SK-N-SH treated with all-trans-retinoic acid at 6 μM for 48 hours (cell line): ENCODE results near the gene GPC6.

Experiments used
- ATAC-seq: fragments of 200-7000 bp; cut with Tn5 transposase; 3 replicates; pipeline ENCODE4 v1.9.1; 2020; ENCODE audit warnings: mild to moderate bottlenecking, moderate library complexity
- ARNTL ChIP-seq: fragments of 450-650 bp; formaldehyde crosslinking; IDR thresholded peaks from 2 replicates; pipeline ENCODE4 v1.5.0; 2020; ENCODE audit warnings: low read depth, mild to moderate bottlenecking, moderate library complexity, borderline replicate concordance
- BACH2 ChIP-seq: fragments of 250-450 bp; sonication (Bioruptor Pico); IDR thresholded peaks from 2 replicates; pipeline ENCODE4 v1.9.0; 2021; ENCODE audit warnings: mild to moderate bottlenecking, borderline replicate concordance
- CSDC2 ChIP-seq: fragments of 250-450 bp; sonication (Bioruptor Pico); IDR thresholded peaks from 2 replicates; pipeline ENCODE4 v1.5.0; 2020; ENCODE audit warnings: mild to moderate bottlenecking, moderate library complexity
- ESRRG ChIP-seq: fragments of 250-450 bp; sonication (Bioruptor Pico); IDR thresholded peaks from 2 replicates; pipeline ENCODE4 v1.6.1; 2021; ENCODE audit warnings: mild to moderate bottlenecking
- GLIS3 ChIP-seq: fragments of 250-450 bp; sonication (Bioruptor Pico); IDR thresholded peaks from 2 replicates; pipeline ENCODE4 v1.5.0; 2020; ENCODE audit warnings: mild to moderate bottlenecking, moderate library complexity
- ISL1 ChIP-seq: fragments of 250-450 bp; sonication (Bioruptor Pico); IDR thresholded peaks from 2 replicates; pipeline ENCODE4 v2.1.2; 2022; ENCODE audit warnings: mild to moderate bottlenecking, moderate library complexity
- OSR1 ChIP-seq: fragments of 250-450 bp; sonication (Bioruptor Pico); IDR thresholded peaks from 2 replicates; pipeline ENCODE4 v1.8.0; 2022; ENCODE audit warnings: moderate library complexity, mild to moderate bottlenecking, inconsistent platforms
- PPARA ChIP-seq: fragments of 250-450 bp; sonication (Bioruptor Pico); IDR thresholded peaks from 2 replicates; pipeline ENCODE4 v1.5.0; 2020; ENCODE audit warnings: mild to moderate bottlenecking, borderline replicate concordance
- RARB ChIP-seq: fragments of 250-450 bp; sonication (Bioruptor Pico); IDR thresholded peaks from 2 replicates; pipeline ENCODE4 v1.8.0; 2021; ENCODE audit warnings: mild to moderate bottlenecking, moderate library complexity
- SNAI2 ChIP-seq: fragments of 250-450 bp; sonication (Bioruptor Pico); IDR thresholded peaks from 2 replicates; pipeline ENCODE4 v1.5.0; 2020; ENCODE audit warnings: mild to moderate bottlenecking, moderate library complexity
- TCF4 ChIP-seq: fragments of 250-450 bp; sonication (Bioruptor Pico); IDR thresholded peaks from 2 replicates; pipeline ENCODE4 v1.8.0; 2021; ENCODE audit warnings: mild to moderate bottlenecking, moderate library complexity, borderline replicate concordance
- TOX ChIP-seq: fragments of 250-450 bp; sonication (Bioruptor Pico); IDR thresholded peaks from 2 replicates; pipeline ENCODE4 v1.8.0; 2021; ENCODE audit warnings: mild to moderate bottlenecking, moderate library complexity, borderline replicate concordance
- ZC3H10 ChIP-seq: fragments of 250-450 bp; sonication (Bioruptor Pico); IDR thresholded peaks from 2 replicates; pipeline ENCODE4 v1.5.1; 2021; ENCODE audit warnings: mild to moderate bottlenecking, moderate library complexity
- ZFP3 ChIP-seq: fragments of 250-450 bp; sonication (Bioruptor Pico); IDR thresholded peaks from 2 replicates; pipeline ENCODE4 v1.5.0; 2020; ENCODE audit warnings: mild to moderate bottlenecking, moderate library complexity
- ZFP30 ChIP-seq: fragments of 450-650 bp; formaldehyde crosslinking; IDR thresholded peaks from 2 replicates; pipeline ENCODE4 v1.5.0; 2022; ENCODE audit warnings: mild to moderate bottlenecking, moderate library complexity
- ZNF70 ChIP-seq: fragments of 450-650 bp; formaldehyde crosslinking; IDR thresholded peaks from 2 replicates; pipeline ENCODE4 v1.5.0; 2020; ENCODE audit warnings: mild to moderate bottlenecking, moderate library complexity
- TF ChIP-seq, protein P1 (sequence below): fragments of 250-450 bp; sonication (Bioruptor Pico); IDR thresholded peaks from 2 replicates; pipeline ENCODE4 v1.5.1; 2020; ENCODE audit warnings: low read depth, mild to moderate bottlenecking, moderate library complexity
- TF ChIP-seq, protein P2 (sequence below): fragments of 250-450 bp; sonication (Bioruptor Pico); IDR thresholded peaks from 2 replicates; pipeline ENCODE4 v1.5.0; 2020; ENCODE audit warnings: mild to moderate bottlenecking, moderate library complexity
- TF ChIP-seq, protein P3 (sequence below): fragments of 250-450 bp; sonication (Bioruptor Pico); IDR thresholded peaks from 2 replicates; pipeline ENCODE4 v1.8.0; 2020; ENCODE audit warnings: mild to moderate bottlenecking, moderate library complexity, borderline replicate concordance
- TF ChIP-seq, protein P4 (sequence below): fragments of 250-450 bp; sonication (Bioruptor Pico); IDR thresholded peaks from 2 replicates; pipeline ENCODE4 v1.5.1; 2021; ENCODE audit warnings: mild to moderate bottlenecking, moderate library complexity

The GPC6 gene

DNA sequence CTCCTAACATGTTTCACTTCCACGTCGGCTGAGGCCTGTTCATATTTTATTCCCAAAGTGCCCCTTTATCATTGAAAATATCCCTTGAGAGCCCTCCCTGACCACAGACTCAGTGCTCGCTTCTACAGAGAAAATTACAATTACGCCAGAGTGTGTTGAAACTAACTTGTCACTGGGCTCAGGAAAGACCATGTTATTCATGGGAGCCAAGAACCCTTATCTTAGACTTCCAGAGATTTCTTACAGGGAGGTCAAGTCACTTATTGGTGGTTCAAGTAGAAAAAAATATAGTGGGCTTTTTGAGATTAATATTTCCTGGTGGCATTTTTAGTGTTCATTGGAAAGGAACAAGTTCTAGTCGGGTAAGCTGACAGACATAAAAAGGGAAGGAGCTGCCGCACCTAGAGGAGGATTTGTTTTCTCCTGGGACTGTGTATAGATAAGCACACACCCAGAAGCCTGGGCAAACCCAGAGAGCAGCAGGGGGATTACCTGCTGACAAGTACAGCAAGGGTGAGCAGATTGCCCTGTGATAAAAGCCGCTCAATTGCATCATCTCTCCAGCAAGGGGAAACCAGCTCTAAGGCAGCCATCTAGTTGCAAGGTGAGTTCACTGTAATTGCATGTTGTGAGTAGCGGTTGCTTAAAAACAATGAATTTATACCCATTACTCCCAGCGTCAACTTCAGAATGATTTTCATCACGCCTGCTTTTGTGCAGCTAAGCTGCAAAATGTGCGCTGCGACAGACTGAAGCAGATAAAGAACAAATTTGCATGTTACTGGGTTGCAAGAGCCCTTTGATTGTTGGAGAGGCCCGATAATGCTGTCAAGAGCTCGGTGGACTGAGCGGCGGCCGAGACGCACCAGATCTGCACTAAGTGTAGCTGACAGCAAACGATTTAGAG is 1206.7 kb downstream of the GPC6 start:
- no peak for ATAC-seq
- TF ChIP-seq, protein P1, sequence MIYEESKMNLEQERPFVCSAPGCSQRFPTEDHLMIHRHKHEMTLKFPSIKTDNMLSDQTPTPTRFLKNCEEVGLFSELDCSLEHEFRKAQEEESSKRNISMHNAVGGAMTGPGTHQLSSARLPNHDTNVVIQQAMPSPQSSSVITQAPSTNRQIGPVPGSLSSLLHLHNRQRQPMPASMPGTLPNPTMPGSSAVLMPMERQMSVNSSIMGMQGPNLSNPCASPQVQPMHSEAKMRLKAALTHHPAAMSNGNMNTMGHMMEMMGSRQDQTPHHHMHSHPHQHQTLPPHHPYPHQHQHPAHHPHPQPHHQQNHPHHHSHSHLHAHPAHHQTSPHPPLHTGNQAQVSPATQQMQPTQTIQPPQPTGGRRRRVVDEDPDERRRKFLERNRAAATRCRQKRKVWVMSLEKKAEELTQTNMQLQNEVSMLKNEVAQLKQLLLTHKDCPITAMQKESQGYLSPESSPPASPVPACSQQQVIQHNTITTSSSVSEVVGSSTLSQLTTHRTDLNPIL: no peak
- no peak for TF ChIP-seq GLIS3 (CRISPR knock-in tag)
- no peak for TF ChIP-seq ZC3H10 (CRISPR knock-in tag)
- no peak for TF ChIP-seq OSR1
- TF ChIP-seq, protein P2, sequence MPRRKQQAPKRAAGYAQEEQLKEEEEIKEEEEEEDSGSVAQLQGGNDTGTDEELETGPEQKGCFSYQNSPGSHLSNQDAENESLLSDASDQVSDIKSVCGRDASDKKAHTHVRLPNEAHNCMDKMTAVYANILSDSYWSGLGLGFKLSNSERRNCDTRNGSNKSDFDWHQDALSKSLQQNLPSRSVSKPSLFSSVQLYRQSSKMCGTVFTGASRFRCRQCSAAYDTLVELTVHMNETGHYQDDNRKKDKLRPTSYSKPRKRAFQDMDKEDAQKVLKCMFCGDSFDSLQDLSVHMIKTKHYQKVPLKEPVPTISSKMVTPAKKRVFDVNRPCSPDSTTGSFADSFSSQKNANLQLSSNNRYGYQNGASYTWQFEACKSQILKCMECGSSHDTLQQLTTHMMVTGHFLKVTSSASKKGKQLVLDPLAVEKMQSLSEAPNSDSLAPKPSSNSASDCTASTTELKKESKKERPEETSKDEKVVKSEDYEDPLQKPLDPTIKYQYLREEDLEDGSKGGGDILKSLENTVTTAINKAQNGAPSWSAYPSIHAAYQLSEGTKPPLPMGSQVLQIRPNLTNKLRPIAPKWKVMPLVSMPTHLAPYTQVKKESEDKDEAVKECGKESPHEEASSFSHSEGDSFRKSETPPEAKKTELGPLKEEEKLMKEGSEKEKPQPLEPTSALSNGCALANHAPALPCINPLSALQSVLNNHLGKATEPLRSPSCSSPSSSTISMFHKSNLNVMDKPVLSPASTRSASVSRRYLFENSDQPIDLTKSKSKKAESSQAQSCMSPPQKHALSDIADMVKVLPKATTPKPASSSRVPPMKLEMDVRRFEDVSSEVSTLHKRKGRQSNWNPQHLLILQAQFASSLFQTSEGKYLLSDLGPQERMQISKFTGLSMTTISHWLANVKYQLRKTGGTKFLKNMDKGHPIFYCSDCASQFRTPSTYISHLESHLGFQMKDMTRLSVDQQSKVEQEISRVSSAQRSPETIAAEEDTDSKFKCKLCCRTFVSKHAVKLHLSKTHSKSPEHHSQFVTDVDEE (CRISPR knock-in tag): no peak
- TF ChIP-seq CSDC2 (CRISPR knock-in tag): no peak

DNA sequence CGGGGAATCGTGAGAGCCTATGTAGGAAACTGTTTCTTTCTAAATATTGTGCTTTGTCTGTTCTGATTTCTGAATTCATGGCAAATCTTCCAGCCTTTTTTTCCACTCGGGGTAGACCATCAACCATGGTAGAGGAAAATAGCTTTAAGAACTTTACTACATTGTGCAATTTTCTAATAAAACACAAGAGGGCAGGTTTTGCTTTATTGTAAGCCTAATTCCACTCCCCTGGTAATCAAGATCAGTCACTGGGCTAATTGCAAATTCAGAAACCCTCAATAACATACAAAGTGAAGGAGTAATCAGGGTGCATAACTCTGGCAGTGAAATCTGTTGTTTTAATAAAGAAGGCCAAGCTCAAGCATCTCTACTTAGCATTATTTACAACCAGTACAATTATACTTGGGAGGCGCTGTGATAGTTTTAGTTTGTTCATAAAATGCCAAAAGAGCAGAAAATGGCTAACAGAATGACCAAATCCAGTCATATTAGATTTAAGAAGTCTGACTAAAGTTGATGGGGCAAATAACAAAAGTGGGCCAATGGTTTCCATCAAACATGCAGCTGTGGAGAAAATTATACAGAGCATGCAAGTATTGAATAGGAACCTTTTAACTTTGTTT is 1209.1 kb downstream of the GPC6 start:
- no peak for TF ChIP-seq SNAI2
- no peak for TF ChIP-seq ISL1
- TF ChIP-seq TCF4: no peak
- no peak for TF ChIP-seq PPARA (CRISPR knock-in tag)
- ATAC-seq: peak; percentile 96

DNA sequence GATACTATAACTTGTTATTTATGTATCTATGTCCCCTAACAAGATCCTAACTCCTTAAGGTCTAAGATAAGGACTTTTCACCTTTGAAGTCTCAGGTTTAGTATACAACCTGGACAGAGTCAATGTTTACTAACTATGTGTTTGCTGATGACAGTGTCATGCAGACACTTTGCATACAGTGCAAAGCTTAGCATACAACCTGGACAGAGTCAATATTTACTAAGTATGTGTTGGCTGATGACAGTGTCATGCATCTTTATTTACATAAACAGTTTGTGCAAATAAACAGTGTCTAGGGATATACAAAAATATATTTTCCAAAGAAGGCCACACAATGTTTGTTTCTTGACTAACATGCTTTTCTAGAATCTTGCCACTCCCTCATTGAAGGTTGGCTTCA is 1218.2 kb downstream of the GPC6 start:
- TF ChIP-seq CSDC2 (CRISPR knock-in tag) (no peak), ZFP3 (CRISPR knock-in tag) (no peak), ARNTL (no peak), TOX (CRISPR knock-in tag) (no peak), ZNF70 (CRISPR knock-in tag) (no peak), ZFP30 (CRISPR knock-in tag) (no peak), SNAI2 (no peak), TCF4 (no peak), ESRRG (CRISPR knock-in tag) (no peak), BACH2 (CRISPR knock-in tag) (no peak), OSR1 (no peak), RARB (CRISPR knock-in tag) (no peak)
- TF ChIP-seq, protein P3, sequence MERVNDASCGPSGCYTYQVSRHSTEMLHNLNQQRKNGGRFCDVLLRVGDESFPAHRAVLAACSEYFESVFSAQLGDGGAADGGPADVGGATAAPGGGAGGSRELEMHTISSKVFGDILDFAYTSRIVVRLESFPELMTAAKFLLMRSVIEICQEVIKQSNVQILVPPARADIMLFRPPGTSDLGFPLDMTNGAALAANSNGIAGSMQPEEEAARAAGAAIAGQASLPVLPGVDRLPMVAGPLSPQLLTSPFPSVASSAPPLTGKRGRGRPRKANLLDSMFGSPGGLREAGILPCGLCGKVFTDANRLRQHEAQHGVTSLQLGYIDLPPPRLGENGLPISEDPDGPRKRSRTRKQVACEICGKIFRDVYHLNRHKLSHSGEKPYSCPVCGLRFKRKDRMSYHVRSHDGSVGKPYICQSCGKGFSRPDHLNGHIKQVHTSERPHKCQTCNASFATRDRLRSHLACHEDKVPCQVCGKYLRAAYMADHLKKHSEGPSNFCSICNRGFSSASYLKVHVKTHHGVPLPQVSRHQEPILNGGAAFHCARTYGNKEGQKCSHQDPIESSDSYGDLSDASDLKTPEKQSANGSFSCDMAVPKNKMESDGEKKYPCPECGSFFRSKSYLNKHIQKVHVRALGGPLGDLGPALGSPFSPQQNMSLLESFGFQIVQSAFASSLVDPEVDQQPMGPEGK (CRISPR knock-in tag): no peak
- TF ChIP-seq, protein P1: no peak
- TF ChIP-seq, protein P4, sequence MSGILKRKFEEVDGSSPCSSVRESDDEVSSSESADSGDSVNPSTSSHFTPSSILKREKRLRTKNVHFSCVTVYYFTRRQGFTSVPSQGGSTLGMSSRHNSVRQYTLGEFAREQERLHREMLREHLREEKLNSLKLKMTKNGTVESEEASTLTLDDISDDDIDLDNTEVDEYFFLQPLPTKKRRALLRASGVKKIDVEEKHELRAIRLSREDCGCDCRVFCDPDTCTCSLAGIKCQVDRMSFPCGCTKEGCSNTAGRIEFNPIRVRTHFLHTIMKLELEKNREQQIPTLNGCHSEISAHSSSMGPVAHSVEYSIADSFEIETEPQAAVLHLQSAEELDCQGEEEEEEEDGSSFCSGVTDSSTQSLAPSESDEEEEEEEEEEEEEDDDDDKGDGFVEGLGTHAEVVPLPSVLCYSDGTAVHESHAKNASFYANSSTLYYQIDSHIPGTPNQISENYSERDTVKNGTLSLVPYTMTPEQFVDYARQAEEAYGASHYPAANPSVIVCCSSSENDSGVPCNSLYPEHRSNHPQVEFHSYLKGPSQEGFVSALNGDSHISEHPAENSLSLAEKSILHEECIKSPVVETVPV: no peak
- ATAC-seq: no peak
